HepG2 (cell line): ENCODE data around the gene ARFGAP3. TPM values are rescaled to one million over a fixed set of nuclear protein-coding genes. Genes with fewer than 3 reads are reported as not detected.

Experiments
- CREM ChIP-seq, 2 experiments: sonication (generic) in 1 of 2; formaldehyde crosslinking in 1 of 2; IDR thresholded peaks; 2 replicates each; pipeline versions ENCODE4 v1.4.0 to v1.6.1; 2016 to 2020; ENCODE audit warnings: antibody characterized with exemption in 1 of 2, mild to moderate bottlenecking in 1 of 2, missing genetic modification reagents in 1 of 2
- ERF ChIP-seq: IDR thresholded peaks from 2 replicates; pipeline ENCODE4 v1.6.1; 2018; ENCODE audit warnings: missing biosample characterization, missing genetic modification reagents
- FOXK2 ChIP-seq: fragments of 450-650 bp; IDR thresholded peaks from 2 replicates; pipeline ENCODE4 v1.6.1; 2016
- SIX1 ChIP-seq: sonication (generic); formaldehyde crosslinking; IDR thresholded peaks from 2 replicates; pipeline ENCODE4 v1.4.0; 2020; ENCODE audit warnings: missing genetic modification reagents, borderline replicate concordance
- SP1 ChIP-seq, 2 experiments: fragments of 450-650 bp in 1 of 2; sonication (generic) in 1 of 2; formaldehyde crosslinking in 1 of 2; IDR thresholded peaks; 2 replicates each; pipeline versions ENCODE4 v1.4.0 to v1.6.1; 2016 to 2020; ENCODE audit warnings: missing genetic modification reagents in 1 of 2
- YY1 ChIP-seq: IDR thresholded peaks from 2 replicates; pipeline ENCODE4 v1.6.1; 2011; ENCODE audit warnings: low read length, low read depth, moderate library complexity, mild to moderate bottlenecking; ENCODE audit not compliant: insufficient read depth, insufficient replicate concordance
- ZBTB38 ChIP-seq: sonication (generic); formaldehyde crosslinking; IDR thresholded peaks from 2 replicates; pipeline ENCODE4 v1.5.1; 2020; ENCODE audit warnings: mild to moderate bottlenecking, missing genetic modification reagents
- ZC3H13 ChIP-seq: sonication (generic); formaldehyde crosslinking; IDR thresholded peaks from 2 replicates; pipeline ENCODE4 v1.8.1; 2023; ENCODE audit warnings: mild to moderate bottlenecking, missing genetic modification reagents, moderate library complexity
- ZMAT3 ChIP-seq: sonication (generic); formaldehyde crosslinking; conservative IDR thresholded peaks from 2 replicates; pipeline ENCODE4 v1.7.0; 2021; ENCODE audit warnings: missing genetic modification reagents
- ZNF260 ChIP-seq: sonication (generic); formaldehyde crosslinking; IDR thresholded peaks from 2 replicates; pipeline ENCODE4 v1.4.0; 2020; ENCODE audit warnings: missing genetic modification reagents, low read depth, mild to moderate bottlenecking, borderline replicate concordance
- ZNF772 ChIP-seq: sonication (generic); formaldehyde crosslinking; IDR thresholded peaks from 2 replicates; pipeline ENCODE4 v1.5.0; 2020; ENCODE audit warnings: mild to moderate bottlenecking, missing genetic modification reagents
- polyA plus RNA-seq, 8 experiments: library from polyadenylated mRNA; depleted of rRNA in 3 of 8; stranded (reverse) in 7 of 8; unstranded in 1 of 8; fragments of >200 nt; fragmentation: Illumina TruSeq in 4 of 8; extraction: Trizol in 4 of 8; gene quantifications; 2 replicates each; pipeline versions ENCODE4 v1.2.1 to v1.2.3, GENCODE V29; 2011 to 2016; ENCODE audit warnings: low read depth in 4 of 8, missing spikeins in 1 of 8, mixed read lengths in 1 of 8; ENCODE audit not compliant: insufficient read depth in 1 of 8
- total RNA-seq, 5 experiments: library from RNA; depleted of rRNA; stranded (reverse); fragments of >200 nt; fragmentation: Illumina TruSeq; extraction: Trizol; gene quantifications; 2 replicates each; pipeline ENCODE4 v1.2.3, GENCODE V29; 2016; ENCODE audit warnings: low read depth in 1 of 5
- TF ChIP-seq, protein P1 (sequence below): fragments of 450-650 bp; IDR thresholded peaks from 2 replicates; pipeline ENCODE4 v1.6.1; 2017; ENCODE audit warnings: mild to moderate bottlenecking
- TF ChIP-seq, protein P2 (sequence below): sonication (generic); formaldehyde crosslinking; IDR thresholded peaks from 2 replicates; pipeline ENCODE4 v1.8.0; 2022; ENCODE audit warnings: low read depth, missing genetic modification reagents
- TF ChIP-seq, protein P3 (sequence below): sonication (generic); formaldehyde crosslinking; IDR thresholded peaks from 2 replicates; pipeline ENCODE4 v1.4.0; 2020; ENCODE audit warnings: missing genetic modification reagents
- TF ChIP-seq, protein P4 (sequence below): sonication (generic); formaldehyde crosslinking; IDR thresholded peaks from 2 replicates; pipeline ENCODE4 v1.5.1; 2020; ENCODE audit warnings: mild to moderate bottlenecking, moderate library complexity, missing genetic modification reagents
- TF ChIP-seq, protein P5 (sequence below): IDR thresholded peaks from 2 replicates; pipeline ENCODE4 v1.6.1; 2012; ENCODE audit warnings: low read length, improper control_type of control experiment

Gene ARFGAP3
- total and polyA plus RNA-seq, 2 of the 13 experiments (the other 11 are each of a cell fraction or from before 2014, with no cell fraction given), result 41.7 to 61.6 TPM

DNA sequence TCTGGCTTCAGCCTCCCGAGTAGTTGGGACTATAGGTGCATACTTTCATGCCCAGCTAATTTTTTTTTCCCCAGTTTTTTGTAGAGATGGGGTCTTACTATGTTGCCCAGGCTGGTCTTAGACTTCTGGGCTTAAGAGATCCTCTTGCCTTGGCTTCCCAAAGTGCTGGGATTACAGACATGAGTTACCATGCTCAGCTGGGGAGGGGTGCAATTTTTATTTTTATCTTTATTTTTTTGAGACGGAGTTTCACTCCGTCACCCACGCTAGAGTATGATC, 86.7 kb downstream of the ARFGAP3 start (continued):
- TF ChIP-seq, protein P1, sequence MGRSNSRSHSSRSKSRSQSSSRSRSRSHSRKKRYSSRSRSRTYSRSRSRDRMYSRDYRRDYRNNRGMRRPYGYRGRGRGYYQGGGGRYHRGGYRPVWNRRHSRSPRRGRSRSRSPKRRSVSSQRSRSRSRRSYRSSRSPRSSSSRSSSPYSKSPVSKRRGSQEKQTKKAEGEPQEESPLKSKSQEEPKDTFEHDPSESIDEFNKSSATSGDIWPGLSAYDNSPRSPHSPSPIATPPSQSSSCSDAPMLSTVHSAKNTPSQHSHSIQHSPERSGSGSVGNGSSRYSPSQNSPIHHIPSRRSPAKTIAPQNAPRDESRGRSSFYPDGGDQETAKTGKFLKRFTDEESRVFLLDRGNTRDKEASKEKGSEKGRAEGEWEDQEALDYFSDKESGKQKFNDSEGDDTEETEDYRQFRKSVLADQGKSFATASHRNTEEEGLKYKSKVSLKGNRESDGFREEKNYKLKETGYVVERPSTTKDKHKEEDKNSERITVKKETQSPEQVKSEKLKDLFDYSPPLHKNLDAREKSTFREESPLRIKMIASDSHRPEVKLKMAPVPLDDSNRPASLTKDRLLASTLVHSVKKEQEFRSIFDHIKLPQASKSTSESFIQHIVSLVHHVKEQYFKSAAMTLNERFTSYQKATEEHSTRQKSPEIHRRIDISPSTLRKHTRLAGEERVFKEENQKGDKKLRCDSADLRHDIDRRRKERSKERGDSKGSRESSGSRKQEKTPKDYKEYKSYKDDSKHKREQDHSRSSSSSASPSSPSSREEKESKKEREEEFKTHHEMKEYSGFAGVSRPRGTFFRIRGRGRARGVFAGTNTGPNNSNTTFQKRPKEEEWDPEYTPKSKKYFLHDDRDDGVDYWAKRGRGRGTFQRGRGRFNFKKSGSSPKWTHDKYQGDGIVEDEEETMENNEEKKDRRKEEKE, result no peak
- TF ChIP-seq ZMAT3 (CRISPR knock-in tag) (no peak), YY1 (no peak), ZC3H13 (CRISPR knock-in tag) (no peak), ERF (CRISPR knock-in tag) (no peak), CREM (IDR thresholded peaks at IDR 0.05) (no peak), CREM (CRISPR knock-in tag; IDR thresholded peaks at IDR 0.05) (no peak), FOXK2 (no peak), ZBTB38 (CRISPR knock-in tag) (no peak), SP1 (IDR thresholded peaks at IDR 0.05) (no peak), SP1 (CRISPR knock-in tag; IDR thresholded peaks at IDR 0.05) (no peak), ZNF772 (CRISPR knock-in tag) (no peak), ZNF260 (CRISPR knock-in tag) (no peak), SIX1 (CRISPR knock-in tag) (no peak)
- TF ChIP-seq, protein P2, sequence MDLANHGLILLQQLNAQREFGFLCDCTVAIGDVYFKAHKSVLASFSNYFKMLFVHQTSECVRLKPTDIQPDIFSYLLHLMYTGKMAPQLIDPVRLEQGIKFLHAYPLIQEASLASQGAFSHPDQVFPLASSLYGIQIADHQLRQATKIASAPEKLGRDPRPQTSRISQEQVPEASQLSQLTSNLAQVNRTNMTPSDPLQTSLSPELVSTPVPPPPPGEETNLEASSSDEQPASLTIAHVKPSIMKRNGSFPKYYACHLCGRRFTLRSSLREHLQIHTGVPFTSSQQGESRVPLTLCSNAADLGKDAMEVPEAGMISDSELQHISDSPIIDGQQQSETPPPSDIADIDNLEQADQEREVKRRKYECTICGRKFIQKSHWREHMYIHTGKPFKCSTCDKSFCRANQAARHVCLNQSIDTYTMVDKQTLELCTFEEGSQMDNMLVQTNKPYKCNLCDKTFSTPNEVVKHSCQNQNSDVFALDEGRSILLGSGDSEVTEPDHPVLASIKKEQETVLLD (CRISPR knock-in tag), result 0 out of 2 replicates have a peak, but pooled peaks have one; percentile 10
- TF ChIP-seq, protein P3, sequence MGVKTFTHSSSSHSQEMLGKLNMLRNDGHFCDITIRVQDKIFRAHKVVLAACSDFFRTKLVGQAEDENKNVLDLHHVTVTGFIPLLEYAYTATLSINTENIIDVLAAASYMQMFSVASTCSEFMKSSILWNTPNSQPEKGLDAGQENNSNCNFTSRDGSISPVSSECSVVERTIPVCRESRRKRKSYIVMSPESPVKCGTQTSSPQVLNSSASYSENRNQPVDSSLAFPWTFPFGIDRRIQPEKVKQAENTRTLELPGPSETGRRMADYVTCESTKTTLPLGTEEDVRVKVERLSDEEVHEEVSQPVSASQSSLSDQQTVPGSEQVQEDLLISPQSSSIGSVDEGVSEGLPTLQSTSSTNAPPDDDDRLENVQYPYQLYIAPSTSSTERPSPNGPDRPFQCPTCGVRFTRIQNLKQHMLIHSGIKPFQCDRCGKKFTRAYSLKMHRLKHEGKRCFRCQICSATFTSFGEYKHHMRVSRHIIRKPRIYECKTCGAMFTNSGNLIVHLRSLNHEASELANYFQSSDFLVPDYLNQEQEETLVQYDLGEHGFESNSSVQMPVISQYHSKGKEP, result no peak
- TF ChIP-seq, protein P4, sequence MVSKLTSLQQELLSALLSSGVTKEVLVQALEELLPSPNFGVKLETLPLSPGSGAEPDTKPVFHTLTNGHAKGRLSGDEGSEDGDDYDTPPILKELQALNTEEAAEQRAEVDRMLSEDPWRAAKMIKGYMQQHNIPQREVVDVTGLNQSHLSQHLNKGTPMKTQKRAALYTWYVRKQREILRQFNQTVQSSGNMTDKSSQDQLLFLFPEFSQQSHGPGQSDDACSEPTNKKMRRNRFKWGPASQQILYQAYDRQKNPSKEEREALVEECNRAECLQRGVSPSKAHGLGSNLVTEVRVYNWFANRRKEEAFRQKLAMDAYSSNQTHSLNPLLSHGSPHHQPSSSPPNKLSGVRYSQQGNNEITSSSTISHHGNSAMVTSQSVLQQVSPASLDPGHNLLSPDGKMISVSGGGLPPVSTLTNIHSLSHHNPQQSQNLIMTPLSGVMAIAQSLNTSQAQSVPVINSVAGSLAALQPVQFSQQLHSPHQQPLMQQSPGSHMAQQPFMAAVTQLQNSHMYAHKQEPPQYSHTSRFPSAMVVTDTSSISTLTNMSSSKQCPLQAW (CRISPR knock-in tag), result no peak
- TF ChIP-seq, protein P5, sequence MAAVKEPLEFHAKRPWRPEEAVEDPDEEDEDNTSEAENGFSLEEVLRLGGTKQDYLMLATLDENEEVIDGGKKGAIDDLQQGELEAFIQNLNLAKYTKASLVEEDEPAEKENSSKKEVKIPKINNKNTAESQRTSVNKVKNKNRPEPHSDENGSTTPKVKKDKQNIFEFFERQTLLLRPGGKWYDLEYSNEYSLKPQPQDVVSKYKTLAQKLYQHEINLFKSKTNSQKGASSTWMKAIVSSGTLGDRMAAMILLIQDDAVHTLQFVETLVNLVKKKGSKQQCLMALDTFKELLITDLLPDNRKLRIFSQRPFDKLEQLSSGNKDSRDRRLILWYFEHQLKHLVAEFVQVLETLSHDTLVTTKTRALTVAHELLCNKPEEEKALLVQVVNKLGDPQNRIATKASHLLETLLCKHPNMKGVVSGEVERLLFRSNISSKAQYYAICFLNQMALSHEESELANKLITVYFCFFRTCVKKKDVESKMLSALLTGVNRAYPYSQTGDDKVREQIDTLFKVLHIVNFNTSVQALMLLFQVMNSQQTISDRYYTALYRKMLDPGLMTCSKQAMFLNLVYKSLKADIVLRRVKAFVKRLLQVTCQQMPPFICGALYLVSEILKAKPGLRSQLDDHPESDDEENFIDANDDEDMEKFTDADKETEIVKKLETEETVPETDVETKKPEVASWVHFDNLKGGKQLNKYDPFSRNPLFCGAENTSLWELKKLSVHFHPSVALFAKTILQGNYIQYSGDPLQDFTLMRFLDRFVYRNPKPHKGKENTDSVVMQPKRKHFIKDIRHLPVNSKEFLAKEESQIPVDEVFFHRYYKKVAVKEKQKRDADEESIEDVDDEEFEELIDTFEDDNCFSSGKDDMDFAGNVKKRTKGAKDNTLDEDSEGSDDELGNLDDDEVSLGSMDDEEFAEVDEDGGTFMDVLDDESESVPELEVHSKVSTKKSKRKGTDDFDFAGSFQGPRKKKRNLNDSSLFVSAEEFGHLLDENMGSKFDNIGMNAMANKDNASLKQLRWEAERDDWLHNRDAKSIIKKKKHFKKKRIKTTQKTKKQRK, result no peak
